Astrocyte (in vitro differentiated cells and primary cell): ENCODE measurements around the gene MBOAT2. TPM values are rescaled to one million over a fixed set of nuclear protein-coding genes. Genes with fewer than 3 reads are reported as not detected.

Source experiments
- DNase-seq: peaks from one replicate; pipeline ENCODE4 v3.0.0-alpha.2; 2010; ENCODE audit warnings: low read depth
- FAIRE-seq: peaks from 2 replicates; lab custom pipeline; 2011; peaks lifted over from hg19 to GRCh38; lab: Jason Lieb, UNC
- H2AFZ ChIP-seq: 2 replicates; pipeline ENCODE4 v1.6.0; 2012; ENCODE audit warnings: low read depth, low read length, inconsistent platforms
- H3K27ac ChIP-seq: 2 replicates; pipeline ENCODE4 v1.5.1; 2011; ENCODE audit warnings: low read depth, low read length, inconsistent platforms
- H3K27me3 ChIP-seq: 2 replicates; pipeline ENCODE4 v1.6.0; 2011; ENCODE audit warnings: low read length, inconsistent platforms; ENCODE audit not compliant: insufficient read depth
- H3K36me3 ChIP-seq: 2 replicates; pipeline ENCODE4 v1.5.1; 2011; ENCODE audit warnings: low read length, inconsistent platforms; ENCODE audit not compliant: insufficient read depth
- H3K4me1 ChIP-seq: 2 replicates; pipeline ENCODE4 v1.5.1; 2011; ENCODE audit warnings: low read length, inconsistent platforms; ENCODE audit not compliant: insufficient read depth
- H3K4me2 ChIP-seq: 2 replicates; pipeline ENCODE4 v1.6.0; 2012; ENCODE audit warnings: low read length, inconsistent platforms
- H3K4me3 ChIP-seq: 2 replicates; pipeline ENCODE4 v1.5.1; 2011; ENCODE audit warnings: low read depth, mild to moderate bottlenecking, low read length, inconsistent platforms; ENCODE audit not compliant: insufficient read depth
- H3K79me2 ChIP-seq: 2 replicates; pipeline ENCODE4 v1.6.0; 2012; ENCODE audit warnings: mild to moderate bottlenecking, low read length, inconsistent platforms; ENCODE audit not compliant: insufficient read depth
- H3K9ac ChIP-seq: 2 replicates; pipeline ENCODE4 v1.6.0; 2012; ENCODE audit warnings: mild to moderate bottlenecking, low read length, inconsistent platforms
- H3K9me3 ChIP-seq: 2 replicates; pipeline ENCODE4 v1.5.1; 2012; ENCODE audit warnings: low read depth, mild to moderate bottlenecking, low read length, inconsistent platforms; ENCODE audit not compliant: insufficient read depth
- H4K20me1 ChIP-seq: 2 replicates; pipeline ENCODE4 v1.6.0; 2012; ENCODE audit warnings: low read length, inconsistent platforms; ENCODE audit not compliant: insufficient read depth
- H3K27ac Mint-ChIP-seq: one replicate; pipeline ENCODE4 v1.8.0; 2021; ENCODE audit warnings: mild to moderate bottlenecking, mixed read lengths; ENCODE audit not compliant: unreplicated experiment
- H3K27me3 Mint-ChIP-seq: one replicate; pipeline ENCODE4 v1.8.0; 2021; ENCODE audit warnings: low read depth, mixed read lengths; ENCODE audit not compliant: unreplicated experiment
- H3K36me3 Mint-ChIP-seq: one replicate; pipeline ENCODE4 v1.8.0; 2021; ENCODE audit warnings: low read depth, mixed read lengths; ENCODE audit not compliant: unreplicated experiment
- H3K4me1 Mint-ChIP-seq: one replicate; pipeline ENCODE4 v1.8.0; 2021; ENCODE audit warnings: low read depth, mixed read lengths; ENCODE audit not compliant: unreplicated experiment
- H3K4me3 Mint-ChIP-seq: one replicate; pipeline ENCODE4 v1.8.0; 2021; ENCODE audit warnings: mild to moderate bottlenecking, moderate library complexity, mixed read lengths; ENCODE audit not compliant: unreplicated experiment
- H3K9me3 Mint-ChIP-seq: one replicate; pipeline ENCODE4 v1.8.0; 2021; ENCODE audit warnings: mild to moderate bottlenecking, mixed read lengths; ENCODE audit not compliant: unreplicated experiment
- EZH2 ChIP-seq: IDR thresholded peaks from 2 replicates; pipeline ENCODE4 v1.6.1; 2012; ENCODE audit warnings: mild to moderate bottlenecking, low read length, inconsistent platforms; ENCODE audit not compliant: insufficient read depth
- total RNA-seq: library from RNA; stranded (reverse); gene quantifications from 2 replicates; pipeline ENCODE4 v1.2.1, GENCODE V29; 2021
- TF ChIP-seq, protein P1 (sequence below): IDR thresholded peaks from 2 replicates; pipeline ENCODE4 v1.5.1; 2011; ENCODE audit warnings: low read depth, mild to moderate bottlenecking, inconsistent platforms, low read length, moderate library complexity; ENCODE audit not compliant: insufficient read depth

The MBOAT2 gene
- total RNA-seq, 1 donor from 2014 or later = 54.6 TPM

DNA sequence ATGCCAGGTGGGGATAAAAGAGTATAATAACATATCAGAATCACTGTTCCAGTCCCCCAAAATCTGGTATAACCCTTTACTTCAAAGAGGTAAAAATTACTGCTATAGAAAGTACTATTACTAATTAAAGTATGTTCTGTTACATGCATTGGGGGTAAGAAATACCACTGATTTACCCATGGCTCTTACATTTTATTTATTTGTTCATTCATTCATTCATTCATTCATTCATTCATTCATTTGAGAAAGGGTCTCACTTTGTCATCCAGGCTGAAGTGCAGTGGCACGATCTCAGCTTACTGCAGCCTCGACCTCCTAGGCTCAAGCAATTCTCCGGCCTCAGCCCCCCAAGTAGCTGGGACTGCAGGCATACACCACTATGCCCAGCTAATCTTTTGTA lies 74.4 kb downstream of the MBOAT2 start:
- FAIRE-seq (no peak), DNase-seq (no peak)
- Mint-ChIP-seq H3K4me3 (no peak overlapping the region), H3K9me3 (no peaks in the 10 kb centered on the region), H3K36me3 (peaks cover 8% of the 10 kb centered on the region), H3K4me1 (peaks cover 10% of the 10 kb centered on the region), H3K27me3 (no peaks in the 10 kb centered on the region), H3K27ac (no peak overlapping the region)
- H3K4me2 ChIP-seq = no peak overlapping the region
- peaks cover 3% of the 10 kb centered on the region for H3K79me2 ChIP-seq
- H3K4me1 ChIP-seq = no peaks in the 10 kb centered on the region
- H3K9me3 ChIP-seq = no peaks in the 10 kb centered on the region
- no peak overlapping the region for H3K4me3 ChIP-seq
- no peak overlapping the region for H2AFZ ChIP-seq
- H3K27me3 ChIP-seq = no peaks in the 10 kb centered on the region
- no peak overlapping the region for H3K9ac ChIP-seq
- no peak overlapping the region for H3K27ac ChIP-seq
- no peaks in the 10 kb centered on the region for H3K36me3 ChIP-seq
- H4K20me1 ChIP-seq = peaks cover 21% of the 10 kb centered on the region
- TF ChIP-seq, protein P1, sequence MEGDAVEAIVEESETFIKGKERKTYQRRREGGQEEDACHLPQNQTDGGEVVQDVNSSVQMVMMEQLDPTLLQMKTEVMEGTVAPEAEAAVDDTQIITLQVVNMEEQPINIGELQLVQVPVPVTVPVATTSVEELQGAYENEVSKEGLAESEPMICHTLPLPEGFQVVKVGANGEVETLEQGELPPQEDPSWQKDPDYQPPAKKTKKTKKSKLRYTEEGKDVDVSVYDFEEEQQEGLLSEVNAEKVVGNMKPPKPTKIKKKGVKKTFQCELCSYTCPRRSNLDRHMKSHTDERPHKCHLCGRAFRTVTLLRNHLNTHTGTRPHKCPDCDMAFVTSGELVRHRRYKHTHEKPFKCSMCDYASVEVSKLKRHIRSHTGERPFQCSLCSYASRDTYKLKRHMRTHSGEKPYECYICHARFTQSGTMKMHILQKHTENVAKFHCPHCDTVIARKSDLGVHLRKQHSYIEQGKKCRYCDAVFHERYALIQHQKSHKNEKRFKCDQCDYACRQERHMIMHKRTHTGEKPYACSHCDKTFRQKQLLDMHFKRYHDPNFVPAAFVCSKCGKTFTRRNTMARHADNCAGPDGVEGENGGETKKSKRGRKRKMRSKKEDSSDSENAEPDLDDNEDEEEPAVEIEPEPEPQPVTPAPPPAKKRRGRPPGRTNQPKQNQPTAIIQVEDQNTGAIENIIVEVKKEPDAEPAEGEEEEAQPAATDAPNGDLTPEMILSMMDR = no peak
- TF ChIP-seq EZH2 = no peak

DNA sequence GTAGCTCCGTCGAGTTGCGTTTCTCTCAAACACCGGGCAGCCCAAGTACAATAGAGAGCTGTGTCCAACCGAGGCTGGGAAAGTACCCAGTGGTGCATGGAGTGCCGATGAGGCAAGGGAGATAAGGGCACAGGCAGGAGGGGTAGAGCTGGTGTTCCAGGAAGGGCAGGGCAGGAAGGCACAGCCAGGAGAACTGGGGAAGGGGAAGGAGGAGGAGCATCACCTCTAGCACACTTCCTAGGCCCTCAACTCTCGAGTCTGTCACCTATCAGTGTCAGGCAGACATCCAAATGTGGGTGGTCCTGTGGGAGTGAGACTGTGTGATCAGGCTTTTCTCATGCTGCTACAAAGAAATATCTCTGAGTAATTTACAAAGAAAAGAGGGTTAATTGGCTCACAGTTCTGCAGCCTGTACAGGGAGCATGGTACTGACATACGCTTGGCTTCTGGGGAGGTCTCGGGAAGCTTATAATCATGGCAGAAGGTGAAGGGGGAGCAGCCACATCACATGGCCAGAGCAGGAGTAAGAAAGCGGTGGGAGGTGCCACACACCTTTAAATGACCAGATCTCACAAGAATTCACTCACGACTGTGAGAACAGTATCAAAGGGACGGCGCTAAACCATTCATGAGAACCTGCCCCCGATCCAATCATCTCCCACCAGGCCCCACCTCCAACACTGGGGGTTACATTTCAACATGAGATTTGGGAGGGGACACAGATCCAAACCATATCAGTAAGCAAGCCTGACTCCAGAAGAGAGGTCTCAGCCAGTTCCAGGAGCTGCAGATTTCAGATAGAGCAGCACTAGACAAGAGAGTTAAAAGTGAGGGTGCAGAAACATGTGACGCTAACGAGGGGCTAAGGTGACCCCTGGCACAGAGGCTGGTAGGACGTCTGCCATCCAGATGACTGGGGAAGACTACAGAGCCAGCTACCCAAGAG lies 75.7 kb downstream of the MBOAT2 start:
- no peaks in the 10 kb centered on the region for H3K27me3 Mint-ChIP-seq
- FAIRE-seq (no peak), DNase-seq (no peak)
- no peaks in the 10 kb centered on the region for H3K4me1 ChIP-seq
- H3K27ac Mint-ChIP-seq = no peak overlapping the region
- H3K27me3 ChIP-seq = no peaks in the 10 kb centered on the region
- H3K4me3 ChIP-seq = no peak overlapping the region
- H3K9me3 Mint-ChIP-seq = no peaks in the 10 kb centered on the region
- H3K9ac ChIP-seq = no peak overlapping the region
- no peak overlapping the region for H2AFZ ChIP-seq
- H3K4me3 Mint-ChIP-seq = no peak overlapping the region
- H3K4me1 Mint-ChIP-seq = peaks cover 16% of the 10 kb centered on the region
- H3K27ac ChIP-seq = no peak overlapping the region
- peaks cover 3% of the 10 kb centered on the region for H3K79me2 ChIP-seq
- no peaks in the 10 kb centered on the region for H3K9me3 ChIP-seq
- TF ChIP-seq, protein P1 = no peak
- TF ChIP-seq EZH2 = no peak
- peaks cover 21% of the 10 kb centered on the region for H4K20me1 ChIP-seq
- no peaks in the 10 kb centered on the region for H3K36me3 ChIP-seq
- peaks cover 10% of the 10 kb centered on the region for H3K36me3 Mint-ChIP-seq
- no peak overlapping the region for H3K4me2 ChIP-seq

DNA sequence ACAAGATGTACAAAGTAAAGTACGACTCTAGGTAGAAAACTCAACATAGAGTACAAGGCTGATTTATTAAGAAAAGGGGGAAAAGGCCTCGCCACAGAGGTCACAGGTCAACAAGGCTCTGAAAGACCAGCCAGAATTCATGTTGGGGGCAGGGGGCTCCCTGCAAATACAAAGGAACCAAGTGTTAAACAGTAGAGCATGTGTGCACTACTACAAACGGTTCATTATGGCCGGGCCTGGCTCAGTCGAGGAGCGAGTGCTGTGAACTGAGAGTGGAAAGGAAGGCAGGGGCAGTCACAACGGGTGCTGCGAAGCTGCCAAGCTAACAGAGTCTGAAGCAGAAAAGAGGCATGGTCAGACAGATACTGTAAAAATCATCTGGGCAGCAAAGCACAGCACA lies 77.1 kb downstream of the MBOAT2 start:
- Histone ChIP-seq H3K36me3 (no peaks in the 10 kb centered on the region), H3K27ac (no peak overlapping the region), H3K4me3 (no peak overlapping the region), H3K9ac (no peak overlapping the region), H2AFZ (no peak overlapping the region), H3K79me2 (peaks cover 3% of the 10 kb centered on the region), H4K20me1 (peaks cover 24% of the 10 kb centered on the region), H3K4me2 (no peak overlapping the region), H3K27me3 (no peaks in the 10 kb centered on the region), H3K9me3 (no peaks in the 10 kb centered on the region), H3K4me1 (no peaks in the 10 kb centered on the region)
- no peaks in the 10 kb centered on the region for H3K27me3 Mint-ChIP-seq
- DNase-seq (no peak), FAIRE-seq (no peak)
- no peak overlapping the region for H3K27ac Mint-ChIP-seq
- peaks cover 22% of the 10 kb centered on the region for H3K4me1 Mint-ChIP-seq
- H3K36me3 Mint-ChIP-seq = peaks cover 10% of the 10 kb centered on the region
- no peak overlapping the region for H3K4me3 Mint-ChIP-seq
- no peak for TF ChIP-seq EZH2
- TF ChIP-seq, protein P1 = no peak
- H3K9me3 Mint-ChIP-seq = peaks cover 2% of the 10 kb centered on the region
